SJSA1 (cell line): ENCODE data around the gene RNMT. TPM values are rescaled to one million over a fixed set of nuclear protein-coding genes. Genes with fewer than 3 reads are reported as not detected.
"Not testable (repeated sequence)": the region's sequence is repeated elsewhere in the genome, so short reads cannot be mapped to it uniquely, and the experiment has no call there.

Source experiments
- DNase-seq, 2 experiments: peaks; one replicate each; pipeline ENCODE4 v3.0.0-alpha.2; 2015 to 2020; ENCODE audit warnings: low spot score in 2 of 2, low read depth in 1 of 2
- H3K27ac ChIP-seq: fragments of 250-450 bp; sonication (Bioruptor Pico); 2 replicates; pipeline ENCODE4 v1.5.1; 2020; ENCODE audit warnings: mild to moderate bottlenecking, moderate library complexity
- H3K27me3 ChIP-seq: fragments of 250-450 bp; sonication (Bioruptor Pico); replicated peaks from 2 replicates; pipeline ENCODE4 v1.5.1; 2020; ENCODE audit warnings: mild to moderate bottlenecking, moderate library complexity
- H3K36me3 ChIP-seq: fragments of 250-450 bp; sonication (Bioruptor Pico); 2 replicates; pipeline ENCODE4 v1.5.1; 2020; ENCODE audit warnings: mild to moderate bottlenecking
- H3K4me1 ChIP-seq: fragments of 250-450 bp; sonication (Bioruptor Pico); replicated peaks from 2 replicates; pipeline ENCODE4 v1.6.1; 2021; ENCODE audit warnings: mild to moderate bottlenecking
- H3K4me3 ChIP-seq: fragments of 250-450 bp; sonication (Bioruptor Pico); 2 replicates; pipeline ENCODE4 v1.5.1; 2020; ENCODE audit warnings: mild to moderate bottlenecking
- H3K9me3 ChIP-seq: fragments of 250-450 bp; sonication (Bioruptor Pico); replicated peaks from 2 replicates; pipeline ENCODE4 v1.5.1; 2020; ENCODE audit warnings: mild to moderate bottlenecking
- total RNA-seq: library from RNA; depleted of rRNA; stranded (reverse); fragments of >200 nt; shearing (Covaris generic); gene quantifications from 2 replicates; pipeline ENCODE4 v1.2.3, GENCODE V29; 2014

The RNMT gene
- total RNA-seq, 1 experiment from 2014 or later, result 14.7 TPM

DNA sequence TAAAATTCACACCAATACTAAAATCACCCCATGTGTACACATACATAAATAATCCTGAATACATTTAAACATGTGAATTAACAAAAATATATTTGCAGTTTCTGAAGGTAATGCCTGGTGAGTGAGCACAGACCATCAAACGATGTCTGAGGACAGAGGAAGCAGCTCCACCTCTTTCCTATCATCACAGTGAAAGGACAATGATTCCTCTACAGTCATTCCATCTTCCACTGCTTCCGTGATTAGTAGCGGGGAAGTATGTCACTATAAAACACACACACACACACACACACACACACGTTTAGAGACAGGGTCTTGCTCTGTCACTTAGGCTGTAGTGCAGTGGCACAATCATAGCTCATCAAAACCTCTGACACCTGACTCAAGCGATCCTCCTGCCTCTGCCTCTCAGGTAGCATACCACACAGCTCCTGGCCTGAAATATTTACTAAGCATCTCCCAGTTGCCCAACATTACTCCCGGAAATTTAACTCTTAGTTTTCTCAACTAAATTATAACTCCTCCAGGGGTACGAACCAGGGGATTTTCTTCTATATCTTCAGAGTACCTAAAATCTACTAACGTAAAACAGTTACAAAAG, 12.9 kb upstream of the RNMT start:
- DNase-seq, result no peak
- H3K4me1 ChIP-seq, result no peaks in the 10 kb centered on the region
- peaks cover 13% of the 10 kb centered on the region for H3K9me3 ChIP-seq
- no peak overlapping the region for H3K27ac ChIP-seq
- H3K4me3 ChIP-seq, result no peak overlapping the region
- H3K36me3 ChIP-seq, result no peaks in the 10 kb centered on the region
- H3K27me3 ChIP-seq, result no peaks in the 10 kb centered on the region

DNA sequence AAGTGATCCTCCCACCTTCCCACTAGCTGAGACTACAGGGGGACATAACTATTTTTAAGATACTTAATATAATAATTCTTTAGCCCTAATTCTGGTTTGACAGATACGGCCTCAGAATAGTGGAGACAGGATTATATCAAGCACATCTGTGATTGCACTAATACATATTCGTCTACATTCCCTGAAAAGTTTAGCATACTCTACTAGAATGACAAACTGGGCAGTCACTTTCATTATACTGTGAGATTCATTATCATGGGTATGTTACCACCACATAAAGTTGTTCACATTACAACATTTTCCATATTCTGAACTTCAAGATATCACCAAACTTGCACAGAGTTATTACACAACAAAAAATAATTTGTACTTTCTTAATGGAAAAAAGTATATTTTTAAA, 11.1 kb upstream of the RNMT start:
- DNase-seq, result no peak
- Histone ChIP-seq H3K4me1 (no peaks in the 10 kb centered on the region), H3K36me3 (no peaks in the 10 kb centered on the region), H3K27me3 (no peaks in the 10 kb centered on the region), H3K9me3 (peaks cover 9% of the 10 kb centered on the region), H3K27ac (no peak overlapping the region), H3K4me3 (no peak overlapping the region)

DNA sequence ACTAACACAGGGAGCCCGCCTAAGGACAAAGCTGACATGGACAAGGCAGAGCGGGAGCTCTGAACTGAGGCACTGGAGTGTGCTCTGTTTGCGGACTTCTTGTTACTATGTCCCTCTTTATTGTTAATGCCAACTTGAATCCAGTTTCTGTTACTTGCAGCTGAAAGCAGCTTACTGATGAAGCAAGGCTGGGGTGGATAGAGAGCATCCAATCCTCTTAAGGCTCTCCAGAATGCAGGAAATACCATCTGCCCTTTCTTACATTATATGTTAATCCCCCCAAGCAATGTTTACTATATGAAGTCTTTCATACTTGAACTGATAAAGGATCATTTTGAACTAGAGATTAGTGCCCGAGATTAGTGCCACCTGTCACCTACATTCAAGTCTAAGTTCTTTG, 9.6 kb upstream of the RNMT start:
- no peak for DNase-seq
- H3K36me3 ChIP-seq, result no peaks in the 10 kb centered on the region
- H3K4me3 ChIP-seq, result no peak overlapping the region
- H3K27ac ChIP-seq, result no peak overlapping the region
- H3K4me1 ChIP-seq, result no peaks in the 10 kb centered on the region
- no peaks in the 10 kb centered on the region for H3K27me3 ChIP-seq
- H3K9me3 ChIP-seq, result peaks cover 5% of the 10 kb centered on the region

DNA sequence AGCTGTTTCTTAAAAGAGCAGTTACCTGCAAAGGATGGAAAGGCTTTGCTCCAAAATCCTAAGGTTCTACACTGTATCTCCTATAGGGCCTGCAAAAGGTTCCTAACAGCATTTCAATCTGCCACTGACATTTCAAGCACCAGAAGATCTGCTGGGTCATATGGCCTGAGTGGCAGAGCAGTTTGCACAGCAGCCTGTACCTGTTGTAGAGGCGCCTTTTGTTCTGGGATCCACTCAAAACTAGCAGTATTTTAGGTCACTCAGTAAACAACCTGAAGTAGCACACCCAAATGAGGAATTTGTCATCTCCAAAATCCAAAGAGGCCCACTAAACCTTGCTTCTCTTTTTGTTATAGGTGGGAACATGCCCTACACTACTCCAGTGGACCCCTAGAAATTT, 6.3 kb upstream of the RNMT start:
- Histone ChIP-seq H3K27me3 (no peaks in the 10 kb centered on the region), H3K9me3 (peaks cover 5% of the 10 kb centered on the region; the same call in 1 of the 2 replicates), H3K4me1 (peaks cover 2% of the 10 kb centered on the region; the same call in 1 of the 2 replicates), H3K36me3 (no peaks in the 10 kb centered on the region), H3K4me3 (no peak overlapping the region), H3K27ac (no peak overlapping the region)
- DNase-seq, result no peak

DNA sequence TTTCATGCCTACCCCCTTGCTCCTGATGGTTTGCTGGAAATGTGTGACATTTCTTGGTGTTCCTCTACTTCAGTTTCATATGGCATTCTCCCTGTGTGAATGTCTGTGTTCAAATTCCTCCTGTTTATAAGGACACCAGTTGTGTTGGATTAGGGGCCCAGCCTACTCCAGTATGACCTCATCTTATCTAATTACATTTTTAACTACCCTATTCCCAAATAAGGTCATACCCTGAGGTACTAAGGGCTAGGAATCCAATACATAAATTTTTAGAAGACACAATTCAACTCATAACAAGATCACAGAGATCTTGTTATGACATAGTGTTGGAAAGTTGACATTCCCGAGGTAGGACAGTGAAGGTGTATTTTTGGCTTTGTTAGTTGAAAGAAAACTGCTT, 5.6 kb upstream of the RNMT start:
- Histone ChIP-seq H3K36me3 (peaks cover under 1% of the 10 kb centered on the region; the same call in 1 of the 2 replicates), H3K9me3 (peaks cover 5% of the 10 kb centered on the region; the same call in 1 of the 2 replicates), H3K27me3 (no peaks in the 10 kb centered on the region), H3K27ac (no peak overlapping the region), H3K4me1 (peaks cover 6% of the 10 kb centered on the region; the same call in 1 of the 2 replicates), H3K4me3 (no peak overlapping the region)
- DNase-seq, result no peak

DNA sequence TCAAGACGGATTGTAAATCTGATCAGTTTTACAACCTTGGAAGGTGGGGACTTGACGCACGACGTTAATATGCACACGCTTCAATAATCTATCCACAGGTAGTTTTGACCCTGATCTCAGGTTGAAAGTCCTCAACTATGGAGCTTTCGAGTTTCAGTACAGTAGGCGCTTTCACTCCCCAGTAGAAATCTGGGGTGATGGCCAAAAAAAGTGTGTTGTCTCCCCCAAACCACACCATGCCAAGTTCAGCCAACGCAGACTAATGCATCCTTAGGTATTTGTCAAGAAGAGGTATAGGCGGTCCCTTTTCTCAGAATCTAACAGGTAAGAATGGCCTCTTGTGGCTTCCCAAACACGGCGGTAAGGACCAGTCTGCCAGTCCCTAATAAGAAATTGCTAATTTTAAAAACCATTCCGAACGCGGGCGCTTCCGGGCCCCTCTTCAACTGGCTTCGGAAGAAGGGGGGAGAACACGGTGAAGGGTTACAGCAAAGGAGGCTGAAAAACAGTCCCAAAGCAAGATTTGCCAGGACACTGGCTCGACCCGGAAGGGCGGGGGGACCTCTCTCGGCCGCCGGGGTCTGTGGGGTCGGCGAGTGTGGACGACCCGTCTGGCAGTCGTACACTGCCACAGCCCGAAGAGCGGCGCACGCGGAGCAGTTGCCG, 774 bp upstream of the RNMT start:
- peak overlapping the region; percentile 86 for H3K27ac ChIP-seq
- H3K36me3 ChIP-seq, result peaks cover 10% of the 10 kb centered on the region
- no peaks in the 10 kb centered on the region for H3K9me3 ChIP-seq
- no peaks in the 10 kb centered on the region for H3K27me3 ChIP-seq
- H3K4me1 ChIP-seq, result peaks cover 11% of the 10 kb centered on the region; the same call in 1 of the 2 replicates
- H3K4me3 ChIP-seq, result peak overlapping the region; percentile 85
- DNase-seq, result no peak

DNA sequence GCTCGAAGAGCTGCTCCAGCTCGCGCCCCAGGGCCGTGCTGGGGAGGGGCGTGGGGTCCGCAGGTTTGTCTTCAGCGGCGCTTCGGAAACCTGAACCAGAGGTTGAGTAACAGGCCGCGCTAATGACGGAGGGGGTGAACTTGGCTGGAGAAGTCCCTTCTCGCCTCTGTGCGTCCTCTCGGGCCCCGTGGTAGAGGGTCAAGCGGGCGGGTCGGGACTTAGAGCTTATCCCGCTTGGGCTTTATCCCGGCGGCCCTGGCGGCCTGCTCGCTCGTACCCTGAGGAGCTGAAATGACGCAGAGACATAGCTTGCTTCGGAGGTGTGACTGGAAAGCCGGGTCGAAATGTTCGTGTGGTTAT, 479 bp downstream of the RNMT start:
- no peaks in the 10 kb centered on the region for H3K9me3 ChIP-seq
- peak overlapping the region; percentile 85 for H3K4me3 ChIP-seq
- peak overlapping the region; percentile 86 for H3K27ac ChIP-seq
- H3K36me3 ChIP-seq, result peaks cover 10% of the 10 kb centered on the region
- DNase-seq, result peak in 1 of 2 experiments; percentile 54
- no peaks in the 10 kb centered on the region for H3K27me3 ChIP-seq
- peaks cover 11% of the 10 kb centered on the region; the same call in 1 of the 2 replicates for H3K4me1 ChIP-seq

DNA sequence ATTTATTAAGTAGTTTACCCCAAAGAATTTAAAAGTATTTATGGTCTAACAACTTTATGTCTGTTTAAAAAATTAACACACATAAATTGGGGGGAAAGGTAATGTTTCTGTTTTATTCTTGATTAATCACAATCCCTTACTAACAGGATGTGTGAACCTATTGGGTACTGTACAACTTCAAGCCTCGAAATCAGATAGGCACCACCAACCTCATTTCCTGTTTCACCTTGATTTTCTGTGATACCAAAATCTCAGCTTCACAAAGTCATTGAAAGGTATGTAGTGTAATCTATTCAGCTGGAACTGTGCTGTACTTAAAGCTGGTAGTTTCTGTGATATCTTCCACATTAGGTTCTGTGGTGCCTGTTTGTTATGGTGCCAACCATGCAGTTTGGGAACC, 4.0 kb downstream of the RNMT start:
- Histone ChIP-seq H3K36me3 (peaks cover 29% of the 10 kb centered on the region), H3K27me3 (no peaks in the 10 kb centered on the region), H3K4me3 (no peak overlapping the region)

DNA sequence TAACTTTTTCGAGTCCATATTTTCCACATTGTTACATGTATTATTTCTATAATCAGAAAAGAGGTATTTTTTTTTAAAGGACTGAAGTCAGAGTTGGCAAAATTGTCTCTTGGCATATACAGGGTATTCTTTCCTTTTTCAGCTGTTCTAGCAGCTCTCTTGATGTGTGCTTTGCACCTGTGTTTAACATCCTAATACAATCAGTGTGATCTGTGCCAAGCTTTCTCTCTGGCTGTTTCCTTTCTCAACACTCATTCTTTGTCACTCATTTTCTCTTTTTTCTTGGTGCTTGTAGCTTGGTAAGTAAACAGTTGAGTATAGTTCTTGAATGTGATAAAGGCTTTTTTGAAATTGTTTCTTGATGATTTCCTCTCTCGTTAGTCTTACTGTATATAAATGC, 9.2 kb downstream of the RNMT start:
- Histone ChIP-seq H3K27ac (no peak overlapping the region), H3K36me3 (peaks cover 50% of the 10 kb centered on the region), H3K4me1 (no peaks in the 10 kb centered on the region), H3K9me3 (no peaks in the 10 kb centered on the region), H3K4me3 (no peak overlapping the region), H3K27me3 (no peaks in the 10 kb centered on the region)
- DNase-seq, result no peak

More for the DNA sequence above, 4.0 kb downstream of the RNMT start:
- Histone ChIP-seq H3K4me1 (0 out of 2 replicates have a peak, but pooled peaks cover 5% of the 10 kb centered on the region), H3K27ac (no peak overlapping the region), H3K9me3 (no peaks in the 10 kb centered on the region)
- DNase-seq, result no peak

DNA sequence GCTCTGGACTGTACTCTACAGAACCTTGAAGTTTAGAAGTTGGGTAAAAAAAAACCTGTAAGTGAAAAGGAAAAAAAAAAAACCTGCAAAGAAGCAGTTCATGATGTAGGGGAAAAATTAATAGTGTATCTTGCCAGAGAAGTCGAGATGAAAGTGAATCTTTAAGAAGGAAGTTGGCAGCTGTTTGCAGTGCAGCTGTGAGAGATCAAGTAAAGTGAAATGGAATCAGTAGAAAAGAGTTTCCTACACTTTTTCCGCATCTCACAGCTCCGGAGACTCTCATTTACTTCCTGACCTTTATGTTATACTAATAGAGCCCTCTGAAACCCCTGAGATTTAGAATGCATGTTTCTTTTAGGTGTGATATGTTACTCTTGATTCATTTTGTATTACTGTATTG, 19.2 kb downstream of the RNMT start:
- Histone ChIP-seq H3K36me3 (peaks cover 46% of the 10 kb centered on the region), H3K4me1 (no peaks in the 10 kb centered on the region), H3K27me3 (no peaks in the 10 kb centered on the region), H3K9me3 (no peaks in the 10 kb centered on the region), H3K4me3 (no peak overlapping the region), H3K27ac (no peak overlapping the region)
- DNase-seq, result no peak

DNA sequence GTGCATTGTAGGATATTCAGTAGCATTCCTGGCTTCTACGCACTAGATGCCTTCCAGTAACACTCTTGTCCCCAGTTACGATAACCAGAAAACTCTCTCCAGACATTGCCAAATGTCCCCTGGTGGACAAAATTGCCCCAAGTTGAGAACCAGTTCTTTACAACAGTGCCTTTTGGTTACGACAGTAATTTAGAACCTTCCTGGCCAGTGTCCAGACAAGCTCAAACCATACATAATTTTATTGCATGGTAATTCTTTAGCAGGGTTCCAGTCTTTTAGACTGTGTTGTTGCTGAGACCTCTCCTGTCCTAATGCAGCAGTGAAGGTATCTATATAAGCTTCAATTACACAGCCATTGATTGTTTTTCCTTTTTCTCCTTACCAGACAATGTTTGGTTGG, 20.2 kb downstream of the RNMT start:
- Histone ChIP-seq H3K4me3 (no peak overlapping the region), H3K36me3 (peaks cover 41% of the 10 kb centered on the region), H3K27ac (no peak overlapping the region), H3K9me3 (no peaks in the 10 kb centered on the region), H3K4me1 (no peaks in the 10 kb centered on the region), H3K27me3 (no peaks in the 10 kb centered on the region)
- DNase-seq, result no peak

DNA sequence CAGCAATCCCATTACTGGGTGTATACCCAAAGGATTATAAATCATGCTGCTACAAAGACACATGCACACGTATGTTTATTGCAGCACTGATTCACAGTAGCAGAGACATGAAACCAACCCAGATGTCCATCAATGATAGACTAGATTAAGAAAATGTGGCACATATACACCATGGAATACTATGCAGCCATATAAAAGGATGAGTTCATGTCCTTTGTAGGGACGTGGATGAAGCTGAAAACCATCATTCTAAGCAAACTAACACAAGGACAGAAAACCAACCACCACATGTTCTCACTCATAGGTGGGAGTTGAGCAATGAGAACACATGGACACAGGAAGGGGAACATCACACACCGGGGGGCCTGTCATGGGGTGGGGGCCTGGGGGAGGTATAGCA, 25.1 kb downstream of the RNMT start:
- not testable (repeated sequence) for H3K27me3 ChIP-seq, H3K4me1 ChIP-seq, DNase-seq, H3K27ac ChIP-seq, H3K9me3 ChIP-seq, H3K4me3 ChIP-seq
- peaks cover 46% of the 10 kb centered on the region for H3K36me3 ChIP-seq

DNA sequence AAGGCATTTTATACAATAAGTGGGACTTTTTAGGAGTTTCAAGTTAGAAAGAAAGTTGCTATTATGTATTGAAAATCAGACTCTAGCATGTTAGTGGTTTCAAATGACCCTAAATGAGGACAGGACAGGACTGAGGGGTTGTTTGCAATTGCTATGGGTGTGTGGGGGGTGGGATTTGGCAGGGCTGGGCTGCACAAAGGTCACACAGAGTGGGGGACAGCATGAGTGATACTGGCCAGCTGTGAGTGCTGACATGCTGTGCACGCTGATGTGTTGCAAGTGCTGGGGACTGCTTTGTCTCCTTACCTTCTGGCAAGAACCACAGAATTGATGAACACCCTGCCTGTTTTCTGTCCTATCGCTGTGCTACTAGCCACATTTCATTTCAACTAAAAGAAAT, 29.8 kb downstream of the RNMT start:
- H3K9me3 ChIP-seq, result no peaks in the 10 kb centered on the region
- no peak for DNase-seq
- H3K4me1 ChIP-seq, result no peaks in the 10 kb centered on the region
- no peaks in the 10 kb centered on the region for H3K27me3 ChIP-seq
- no peak overlapping the region for H3K4me3 ChIP-seq
- no peak overlapping the region for H3K27ac ChIP-seq
- H3K36me3 ChIP-seq, result peaks cover 31% of the 10 kb centered on the region

DNA sequence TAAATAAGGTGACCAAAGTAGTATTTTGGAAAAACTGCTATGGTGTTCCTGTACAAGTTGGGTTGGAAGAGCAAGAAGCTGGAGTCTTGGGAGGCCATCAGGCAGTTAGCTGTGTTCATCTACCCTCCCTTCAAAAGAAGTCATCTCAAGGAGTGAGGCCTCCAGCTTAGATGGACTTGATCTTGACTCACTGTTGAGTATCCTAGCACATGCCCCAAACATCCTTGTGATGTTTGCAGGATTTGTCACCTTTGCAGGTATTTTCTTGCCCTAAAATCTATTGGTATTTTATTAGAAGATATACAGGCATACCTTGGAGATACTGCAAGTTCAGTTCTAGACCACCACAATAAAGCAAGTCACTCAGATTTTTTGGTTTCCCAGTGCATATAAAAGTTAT, 30.2 kb downstream of the RNMT start:
- Histone ChIP-seq H3K36me3 (peaks cover 27% of the 10 kb centered on the region), H3K4me3 (no peak overlapping the region), H3K27me3 (no peaks in the 10 kb centered on the region), H3K27ac (no peak overlapping the region), H3K9me3 (no peaks in the 10 kb centered on the region), H3K4me1 (no peaks in the 10 kb centered on the region)
- DNase-seq, result no peak
